Cardiac muscle cell (in vitro differentiated cells and primary cell): Measurements from ENCODE around the gene SESN1. TPM values are rescaled to one million over a fixed set of nuclear protein-coding genes. Genes with fewer than 3 reads are reported as not detected.

Experiments
- DNase-seq, 2 donors: peaks; one replicate each; pipeline versions ENCODE4 v3.0.0 to v3.0.0-alpha.2; 2010 to 2017; ENCODE audit warnings: low read depth in 1 of 2, low spot score in 1 of 2
- H3K27ac ChIP-seq: fragments of 200-600 bp; sonication (generic); 2 replicates; pipeline ENCODE4 v1.5.1; 2016
- H3K27me3 ChIP-seq: fragments of 200-600 bp; sonication (generic); 2 replicates; pipeline ENCODE4 v1.6.0; 2016; ENCODE audit warnings: control low read depth
- H3K36me3 ChIP-seq: fragments of 200-600 bp; sonication (generic); 2 replicates; pipeline ENCODE4 v1.5.1; 2016; ENCODE audit warnings: control low read depth
- H3K4me1 ChIP-seq: fragments of 200-600 bp; sonication (generic); 2 replicates; pipeline ENCODE4 v1.8.1; 2017; ENCODE audit warnings: low read depth, mild to moderate bottlenecking, mixed run types
- H3K4me3 ChIP-seq: fragments of 200-600 bp; sonication (generic); 2 replicates; pipeline ENCODE4 v1.5.1; 2016; ENCODE audit warnings: mild to moderate bottlenecking
- H3K9me3 ChIP-seq: fragments of 200-600 bp; sonication (generic); 2 replicates; pipeline ENCODE4 v1.5.1; 2017; ENCODE audit warnings: low read depth, mild to moderate bottlenecking, control low read depth
- CTCF ChIP-seq: IDR thresholded peaks from 2 replicates; pipeline ENCODE4 v1.5.1; 2012; ENCODE audit warnings: low read depth, mild to moderate bottlenecking, low read length
- polyA plus RNA-seq: library from polyadenylated mRNA; unstranded; fragments of >200 nt; fragmentation: Nextera tagmentation; extraction: Ambion mirVana; gene quantifications from 2 replicates; pipeline ENCODE4 v1.2.1, GENCODE V29; 2016
- total RNA-seq: library from RNA; depleted of rRNA; stranded (reverse); fragments of >200 nt; gene quantifications from 2 replicates; pipeline ENCODE4 v1.2.3, GENCODE V29; 2016

The SESN1 gene
- total and polyA plus RNA-seq, 2 experiments from 2014 or later, result 16.4 to 21.5 TPM

- no peak for TF ChIP-seq CTCF
- Histone ChIP-seq H3K9me3 (no peaks in the 10 kb centered on the region), H3K27ac (peak overlapping the region; percentile 69), H3K4me1 (peaks cover 20% of the 10 kb centered on the region), H3K4me3 (no peak overlapping the region), H3K27me3 (no peaks in the 10 kb centered on the region), H3K36me3 (no peaks in the 10 kb centered on the region)
- no peak for DNase-seq
Observed at GRCh38 chr6:109014606-109015005, 80.0 kb downstream of the SESN1 start.

GRCh38 chr6:109013656-109014305, 80.9 kb downstream of the SESN1 start:
- H3K27ac ChIP-seq, result no peak overlapping the region
- no peaks in the 10 kb centered on the region for H3K27me3 ChIP-seq
- no peak for TF ChIP-seq CTCF
- no peak for DNase-seq
- no peaks in the 10 kb centered on the region for H3K36me3 ChIP-seq
- peaks cover 20% of the 10 kb centered on the region for H3K4me1 ChIP-seq
- H3K9me3 ChIP-seq, result no peaks in the 10 kb centered on the region
- H3K4me3 ChIP-seq, result no peak overlapping the region

GRCh38 chr6:109010705-109011102, 83.9 kb downstream of the SESN1 start:
- no peaks in the 10 kb centered on the region for H3K9me3 ChIP-seq
- no peak for TF ChIP-seq CTCF
- H3K27me3 ChIP-seq, result no peaks in the 10 kb centered on the region
- no peak for DNase-seq
- H3K4me3 ChIP-seq, result no peak overlapping the region
- peaks cover 24% of the 10 kb centered on the region for H3K4me1 ChIP-seq
- H3K27ac ChIP-seq, result no peak overlapping the region
- no peaks in the 10 kb centered on the region for H3K36me3 ChIP-seq

- no peak for TF ChIP-seq CTCF
- no peaks in the 10 kb centered on the region for H3K9me3 ChIP-seq
- peaks cover 18% of the 10 kb centered on the region for H3K4me1 ChIP-seq
- peak overlapping the region; percentile 76 for H3K27ac ChIP-seq
- no peak for DNase-seq
- H3K4me3 ChIP-seq, result peak overlapping the region; percentile 72
- no peaks in the 10 kb centered on the region for H3K27me3 ChIP-seq
- no peaks in the 10 kb centered on the region for H3K36me3 ChIP-seq
Observed at GRCh38 chr6:109009962-109010704, 84.5 kb downstream of the SESN1 start.

- no peaks in the 10 kb centered on the region for H3K36me3 ChIP-seq
- DNase-seq, result peak; percentile 95 to 96
- TF ChIP-seq CTCF, result no peak
- H3K27me3 ChIP-seq, result no peaks in the 10 kb centered on the region
- peak overlapping the region; percentile 72 for H3K4me3 ChIP-seq
- peak overlapping the region; percentile 78 for H3K27ac ChIP-seq
- H3K4me1 ChIP-seq, result peaks cover 11% of the 10 kb centered on the region
- no peaks in the 10 kb centered on the region for H3K9me3 ChIP-seq
Observed at GRCh38 chr6:109009236-109009961, 85.2 kb downstream of the SESN1 start.
